ENCODE results near the gene ATP13A4. TPM values are rescaled to one million over a fixed set of nuclear protein-coding genes. Genes with fewer than 3 reads are reported as not detected.

Gene ATP13A4
- total and polyA plus RNA-seq, 2 of the 8 experiments (the other 6 are each of a cell fraction or from before 2014, with no cell fraction given), result 0.12 TPM; not detected in 1

DNA sequence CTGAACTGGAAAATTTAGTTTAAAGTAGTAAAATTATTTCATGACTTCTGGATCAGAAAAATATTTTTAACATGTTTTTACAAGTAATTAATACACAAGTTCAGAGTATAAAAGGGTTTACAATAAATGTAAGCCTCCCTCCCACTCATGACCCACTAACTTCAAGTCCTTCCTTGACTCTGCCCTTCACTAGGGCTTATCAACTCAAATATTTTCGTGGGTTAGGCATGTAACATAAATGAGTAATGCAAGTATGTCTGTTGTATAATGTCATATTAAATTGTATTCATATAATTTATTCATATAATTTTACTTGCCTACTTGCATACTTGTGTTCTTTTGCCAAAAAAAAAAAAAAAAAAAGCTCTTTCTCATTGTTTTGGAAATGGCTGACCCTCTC, 34.9 kb upstream of the ATP13A4 start:
- H3K18ac ChIP-seq (ENCODE audit: extremely low read depth, low read length), result no peak overlapping the region
- H3K36me3 ChIP-seq (ENCODE audit: control insufficient read depth in 2 of 4, insufficient read depth in 4 of 4, low read length in 3 of 4), result no peaks in the 10 kb centered on the region
- H3K4me1 ChIP-seq (replicated peaks in 1 of 4; ENCODE audit: control insufficient read depth in 3 of 4, insufficient read depth in 4 of 4, low read length in 3 of 4), result peaks cover 0 to 4% (median 1%) of the 10 kb centered on the region in 4 experiments; a peak in 2 of 7 replicates
- no peak overlapping the region for H3K56ac ChIP-seq (replicated peaks; ENCODE audit: insufficient read length, low read depth, low read length)
- no peak overlapping the region; the same call in 1 of the 2 replicates for H2AFZ ChIP-seq (ENCODE audit: low read length)
- H3K9ac ChIP-seq (replicated peaks in 1 of 4; ENCODE audit: extremely low read depth in 1 of 4, low read depth in 3 of 4, low read length in 3 of 4), result no peak overlapping the region
- ChIA-PET CTCF (ENCODE audit: partially characterized antibody) (interaction anchor here (2.1 kb wide), 1 partner anchor 17 kb away, joined by 5 read pairs; no protein-coding TSS in a partner anchor), POLR2A (ENCODE audit: partially characterized antibody) (no interaction called here)
- no peaks in the 10 kb centered on the region for H3K9me3 ChIP-seq (ENCODE audit: insufficient read depth in 2 of 2, low read depth in 1 of 2, low read length in 1 of 2)
- H4K20me1 ChIP-seq (replicated peaks in 1 of 2; ENCODE audit: control insufficient read depth in 1 of 2, insufficient read depth in 2 of 2, low read length in 2 of 2), result no peaks in the 10 kb centered on the region
- H3K79me1 ChIP-seq (ENCODE audit: low read depth, low read length), result peaks cover 3% of the 10 kb centered on the region; the same call in 1 of the 2 replicates
- H4K5ac ChIP-seq (ENCODE audit: insufficient read length, low read depth, low read length), result no peak overlapping the region
- H3K27ac ChIP-seq (ENCODE audit: low read depth, low read length), result no peak overlapping the region
- H2BK20ac ChIP-seq (ENCODE audit: low read length), result no peak overlapping the region
- H2BK15ac ChIP-seq (ENCODE audit: low read length), result no peak overlapping the region
- DNase-seq (ENCODE audit: low read depth in 1 of 2, low spot score in 2 of 2), result no peak
- no peak overlapping the region for H3K14ac ChIP-seq (ENCODE audit: insufficient read length)
- no peak overlapping the region for H2BK120ac ChIP-seq (replicated peaks; ENCODE audit: low read depth, low read length)
- H3K23ac ChIP-seq (ENCODE audit: insufficient read length), result no peak overlapping the region
- TF ChIP-seq GABPA (IDR thresholded peaks at IDR 0.05; ENCODE audit: borderline replicate concordance, insufficient read depth, low read length), result no peak
- TF ChIP-seq JUND (IDR thresholded peaks at IDR 0.05; ENCODE audit: low read length), result no peak
- no peak overlapping the region for H3K4me2 ChIP-seq (ENCODE audit: insufficient read depth in 1 of 2, low read depth in 2 of 2, low read length in 2 of 2)
- no peaks in the 10 kb centered on the region for H3K23me2 ChIP-seq (ENCODE audit: low read depth, low read length)
- H2BK12ac ChIP-seq (ENCODE audit: low read depth, low read length), result no peak overlapping the region
- no peak overlapping the region for H4K8ac ChIP-seq (ENCODE audit: extremely low read depth, insufficient read depth, low read length)
- no peak for FAIRE-seq
- H2AK5ac ChIP-seq (ENCODE audit: low read depth, low read length), result no peak overlapping the region
- H2BK5ac ChIP-seq (ENCODE audit: low read depth, low read length), result no peak overlapping the region
- no peak overlapping the region for H3K4ac ChIP-seq (replicated peaks; ENCODE audit: insufficient read length, low read depth, low read length)
- peaks cover 0 to 14% of the 10 kb centered on the region in 2 experiments; a peak in 3 of 4 replicates for H3K79me2 ChIP-seq (ENCODE audit: control insufficient read depth in 1 of 2, insufficient read depth in 2 of 2, low read length in 2 of 2)
- peaks cover 0 to 6% (median 2%) of the 10 kb centered on the region in 4 experiments; a peak in 3 of 7 replicates for H3K27me3 ChIP-seq (replicated peaks in 1 of 4; ENCODE audit: control insufficient read depth in 3 of 4, extremely low read depth in 1 of 4, insufficient read depth in 3 of 4, low read length in 3 of 4)
- 81% methylated on average over 1 of the region's 1 CpG; no CpG with 5 or more reads in 1 of the 2 experiments for WGBS, 2 experiments (ENCODE audit: extremely low coverage in 1 of 2, insufficient coverage in 1 of 2, insufficient read length in 1 of 2, insufficient replicate concordance in 2 of 2, low coverage in 1 of 2, low lambda C conversion rate in 2 of 2, missing lambda C conversion rate in 1 of 2)
- H4K91ac ChIP-seq (replicated peaks; ENCODE audit: insufficient read length, low read length), result no peak overlapping the region
- H3K4me3 ChIP-seq (ENCODE audit: extremely low read depth in 1 of 4, insufficient read depth in 2 of 4, low read depth in 3 of 4, low read length in 4 of 4), result no peak overlapping the region
